Spleen (tissue), 11 donors: ENCODE measurements around the gene MAGEA8. TPM values are rescaled to one million over a fixed set of nuclear protein-coding genes. Genes with fewer than 3 reads are reported as not detected.
"Not testable (repeated sequence)": the region's sequence is repeated elsewhere in the genome, so short reads cannot be mapped to it uniquely, and the experiment has no call there.

Source experiments
- DNase-seq: peaks from one replicate; pipeline ENCODE4 v3.0.0-alpha.2; 2020
- H3K27ac ChIP-seq, 8 donors: fragments of 200-600 bp; sonication (generic) in 7 of 8; 1 replicate in 4 of 8; 2 replicates in 4 of 8; pipeline versions ENCODE4 v1.5.0 to v1.8.0; 2016 to 2021; ENCODE audit warnings: inconsistent platforms in 4 of 8, mild to moderate bottlenecking in 4 of 8, moderate library complexity in 1 of 8
- H3K27me3 ChIP-seq, 7 donors: fragments of 200-600 bp; sonication (generic) in 6 of 7; replicated peaks in 1 of 7; 1 replicate in 4 of 7; 2 replicates in 3 of 7; pipeline versions ENCODE4 v1.5.0 to v1.8.0; 2016 to 2021; ENCODE audit warnings: inconsistent platforms in 3 of 7, mild to moderate bottlenecking in 1 of 7
- H3K36me3 ChIP-seq, 6 donors: fragments of 200-600 bp; sonication (generic) in 5 of 6; 1 replicate in 4 of 6; 2 replicates in 2 of 6; pipeline versions ENCODE4 v1.5.0 to v1.8.0; 2016 to 2021; ENCODE audit warnings: inconsistent platforms in 2 of 6
- H3K4me1 ChIP-seq, 6 donors: fragments of 200-600 bp; sonication (generic) in 5 of 6; 1 replicate in 3 of 6; 2 replicates in 3 of 6; pipeline versions ENCODE4 v1.5.0 to v1.8.0; 2016 to 2021; ENCODE audit warnings: inconsistent platforms in 3 of 6
- H3K4me3 ChIP-seq, 8 donors: fragments of 200-600 bp; sonication (generic) in 7 of 8; 1 replicate in 4 of 8; 2 replicates in 4 of 8; pipeline versions ENCODE4 v1.5.0 to v1.8.0; 2016 to 2021; ENCODE audit warnings: inconsistent platforms in 4 of 8, mild to moderate bottlenecking in 4 of 8, moderate library complexity in 2 of 8
- H3K9me3 ChIP-seq, 8 donors: fragments of 200-600 bp; sonication (generic) in 7 of 8; 1 replicate in 4 of 8; 2 replicates in 4 of 8; pipeline versions ENCODE4 v1.5.0 to v1.8.0; 2016 to 2021; ENCODE audit warnings: inconsistent platforms in 4 of 8
- WGBS, 5 donors: extraction: QIAGEN DNeasy Blood & Tissue Kit in 3 of 5; methylation state at CpG; one replicate each; pipeline versions ENCODE4 v1.1.5 to v1.1.7; 2013 to 2018; 5-methylcytosine and 5-hydroxymethylcytosine counted together
- intact Hi-C: fragments of 100-400 bp; cut with DNase I; formaldehyde crosslinking; loops from one replicate; pipeline ENCODE4 v1.15.0; 2023; ENCODE audit warnings: low total_unique reads
- polyA plus RNA-seq, 3 donors: library from polyadenylated mRNA; stranded (reverse); fragments of 200-250 nt; gene quantifications; one replicate each; pipeline ENCODE4 v1.2.1, GENCODE V29; 2013
- total RNA-seq, 7 donors: library from RNA; depleted of rRNA in 3 of 7; stranded (reverse); fragments of >200 nt in 3 of 7; fragmentation: NEBNext Ultra II Directional in 4 of 7; extraction: Animal tissue kit (Norgen Biotek cat#: 25700) in 4 of 7; gene quantifications; one replicate each; pipeline versions ENCODE4 v1.1.0 to v1.2.1, GENCODE V29; 2016 to 2021
- donor health status: healthy with polysubstance abuse.
- donor health status: DM: no; HTN: no; CAD: no; lungs with moderate emphysema.
- donor health status: DM: no; HTN: no; CAD: no.
- donor health status: Bipolar disorder and iron deficiency.
- donor health status: healthy.
- donor health status: DM: no; HTN: no; CAD: no.
- donor health status: DM: yes; HTN: yes; CAD: no.

Gene MAGEA8
- total and polyA plus RNA-seq, 10 donors = not detected

GRCh38 chrX:149928635-149929034, 47.7 kb downstream of the MAGEA8 start:
- H3K27me3 ChIP-seq, DNase-seq, intact Hi-C loops, H3K4me3 ChIP-seq, H3K27ac ChIP-seq, H3K9me3 ChIP-seq, H3K4me1 ChIP-seq: not testable (repeated sequence)
- peaks cover 0 to 19% (median 0%) of the 10 kb centered on the region in 6 donors for H3K36me3 ChIP-seq
- 89 to 100% (median 90%) methylated on average over 1 of the region's 1 CpG; no CpG with 5 or more reads in 2 of the 5 donors for WGBS, 5 donors

- WGBS, 5 donors = 82 to 100% (median 88%) methylated on average over 1 to 2 of the region's 7 CpGs; no CpG with 5 or more reads in 2 of the 5 donors
- H3K36me3 ChIP-seq = peaks cover 0 to 27% (median 0%) of the 10 kb centered on the region in 6 donors
- H3K4me1 ChIP-seq, H3K27me3 ChIP-seq, H3K9me3 ChIP-seq, H3K4me3 ChIP-seq, H3K27ac ChIP-seq, DNase-seq, intact Hi-C loops: not testable (repeated sequence)
Measured at GRCh38 chrX:149929400-149929799, 48.4 kb downstream of the MAGEA8 start, which contains the start of gene HSFX4. TSS of gene HSFX4 (plus strand) at chrX:149929573. CDS start at chrX:149929645, 72 bp downstream.

DNA sequence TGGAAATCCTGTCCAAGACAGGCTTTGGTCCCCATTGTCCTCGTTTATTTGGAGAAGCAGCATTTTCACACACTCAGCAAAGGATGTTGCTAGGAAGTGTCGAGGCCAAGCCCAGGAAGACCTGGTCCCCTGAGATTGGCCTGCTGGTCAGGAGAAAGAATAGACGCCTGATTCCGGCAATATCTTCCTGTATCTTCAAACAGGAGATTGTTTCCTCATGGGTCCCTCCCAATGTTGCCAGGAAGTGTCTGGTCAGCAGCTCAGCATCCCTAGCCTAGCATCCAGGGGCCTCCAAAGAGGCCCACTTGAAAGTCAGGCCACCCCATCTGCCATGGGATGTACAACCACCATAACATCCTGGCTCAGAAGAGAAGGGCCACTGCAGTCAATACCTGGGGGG, 50.4 kb downstream of the MAGEA8 start:
- H3K4me3 ChIP-seq, H3K9me3 ChIP-seq, H3K4me1 ChIP-seq, DNase-seq, H3K27me3 ChIP-seq, intact Hi-C loops, H3K27ac ChIP-seq: not testable (repeated sequence)
- peaks cover 0 to 35% (median 0%) of the 10 kb centered on the region in 6 donors for H3K36me3 ChIP-seq
- 51 to 72% (median 62%) methylated on average over 1 to 2 of the region's 4 CpGs for WGBS, 5 donors

DNA sequence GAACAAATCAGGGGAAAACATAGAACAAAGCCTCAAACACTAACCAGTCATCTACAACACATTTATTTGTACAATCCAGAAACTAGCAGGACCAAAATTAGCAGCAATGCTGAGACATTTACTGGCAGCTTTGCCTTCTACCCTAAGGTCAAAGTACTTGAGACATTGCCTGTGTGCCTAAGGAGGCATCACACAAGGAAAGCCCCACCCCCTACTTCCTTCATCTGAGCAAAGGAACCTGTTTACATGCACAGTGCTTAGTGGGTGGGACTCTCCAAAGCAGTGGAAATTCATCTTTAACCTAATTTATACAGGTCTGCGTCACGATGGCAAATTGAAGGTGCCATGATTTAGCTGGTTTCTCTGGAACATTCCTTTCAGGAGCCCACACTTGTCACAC, 51.2 kb downstream of the MAGEA8 start:
- WGBS, 5 donors = 50 to 100% (median 93%) methylated on average over 2 of the region's 2 CpGs
- peaks cover 0 to 35% (median 0%) of the 10 kb centered on the region in 6 donors for H3K36me3 ChIP-seq
- H3K4me3 ChIP-seq, H3K27ac ChIP-seq, DNase-seq, H3K27me3 ChIP-seq, H3K9me3 ChIP-seq, H3K4me1 ChIP-seq, intact Hi-C loops: not testable (repeated sequence)

DNA sequence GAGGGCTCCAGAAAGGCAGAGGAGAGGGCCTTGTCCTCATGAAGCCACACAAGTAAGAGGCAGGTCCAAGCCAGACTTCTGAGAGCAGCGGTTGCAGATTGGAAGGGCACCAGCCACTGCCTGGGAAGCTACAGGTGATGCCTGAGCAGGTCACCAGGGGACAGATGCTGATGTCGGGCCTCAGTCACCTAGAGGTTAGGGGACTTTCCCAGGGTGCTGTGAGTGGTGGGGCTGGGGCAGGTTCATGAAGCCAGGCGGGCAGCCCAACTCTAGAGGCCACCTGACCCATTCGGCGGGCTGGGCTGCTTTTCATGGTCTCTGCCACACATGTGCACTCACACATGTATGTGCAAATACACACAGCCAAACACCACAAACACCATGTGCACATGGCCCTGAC, 52.0 kb downstream of the MAGEA8 start:
- DNase-seq, H3K27ac ChIP-seq, H3K9me3 ChIP-seq, H3K27me3 ChIP-seq, H3K4me3 ChIP-seq, H3K4me1 ChIP-seq, intact Hi-C loops: not testable (repeated sequence)
- WGBS, 5 donors = 100% methylated on average over 1 of the region's 5 CpGs; no CpG with 5 or more reads in 2 of the 5 donors
- peaks cover 0 to 35% (median 0%) of the 10 kb centered on the region in 6 donors for H3K36me3 ChIP-seq

DNA sequence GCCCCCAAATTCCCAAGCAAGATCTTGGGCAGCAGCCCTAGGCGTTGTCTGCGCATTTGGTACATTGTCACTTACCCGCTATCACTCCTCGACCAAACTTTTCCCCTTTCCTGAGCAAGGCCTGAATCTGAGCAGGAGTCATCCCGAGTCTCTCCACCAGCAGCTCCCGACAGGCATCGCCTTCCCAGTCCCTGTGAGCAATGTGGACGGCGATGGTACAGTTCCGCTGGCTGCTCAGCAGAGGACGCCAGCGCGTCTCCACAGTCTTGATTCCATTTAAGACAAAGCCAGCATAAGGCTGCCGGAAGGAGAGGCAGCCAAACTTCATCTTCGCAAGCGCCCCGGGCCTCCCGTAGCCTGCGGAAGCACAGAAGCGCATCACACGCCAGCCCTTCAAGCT, 52.6 kb downstream of the MAGEA8 start:
- H3K4me3 ChIP-seq, DNase-seq, intact Hi-C loops, H3K27me3 ChIP-seq, H3K9me3 ChIP-seq, H3K27ac ChIP-seq, H3K4me1 ChIP-seq: not testable (repeated sequence)
- WGBS, 5 donors = 74 to 95% (median 84%) methylated on average over 11 to 18 of the region's 21 CpGs; no CpG with 5 or more reads in 1 of the 5 donors
- H3K36me3 ChIP-seq = peaks cover 0 to 35% (median 0%) of the 10 kb centered on the region in 6 donors

Other genes starting within 250 kb of the MAGEA8 start
- 10 to 100 TPM; 27.2 to 48.3 (median 32.2) TPM for gene TMEM185A, start 249.4 kb upstream of the MAGEA8 start, total RNA-seq
- gene TMEM185A, start 249.4 kb upstream of the MAGEA8 start, polyA plus RNA-seq = 10 to 100 TPM; 11.3 to 13.9 (median 13.7) TPM
- gene MAGEA11, start 169.1 kb upstream of the MAGEA8 start, total RNA-seq = not detected
- under 1 TPM; 0.03 to 0.07 (median 0.03) TPM for gene MAGEA11, start 169.1 kb upstream of the MAGEA8 start, polyA plus RNA-seq
- gene HSFX1, start 107.1 kb upstream of the MAGEA8 start, total RNA-seq = 1 to 10 TPM; 2.4 to 6.5 (median 3.7) TPM
- gene HSFX1, start 107.1 kb upstream of the MAGEA8 start, polyA plus RNA-seq = 1 to 10 TPM in 1 of 3 donors, under 1 TPM in 2; 0.21 to 1.2 (median 0.24) TPM
- gene MAGEA9, start 99.3 kb upstream of the MAGEA8 start, total RNA-seq = not detected
- gene MAGEA9, start 99.3 kb upstream of the MAGEA8 start, polyA plus RNA-seq = not detected
- gene HSFX4, start 48.4 kb downstream of the MAGEA8 start, total RNA-seq = not detected
- gene HSFX4, start 48.4 kb downstream of the MAGEA8 start, polyA plus RNA-seq = not detected
- 10 to 100 TPM; 14.9 to 44.8 (median 32.9) TPM for gene EOLA2, start 57.3 kb downstream of the MAGEA8 start, total RNA-seq
- 10 to 100 TPM; 23.8 to 55.3 (median 39.4) TPM for gene EOLA2, start 57.3 kb downstream of the MAGEA8 start, polyA plus RNA-seq